HG02759 (cell line): ENCODE data around the gene SPTBN4.
"Not testable (repeated sequence)": the region's sequence is repeated elsewhere in the genome, so short reads cannot be mapped to it uniquely, and the experiment has no call there.

Source experiments
- ATAC-seq: cut with Tn5 transposase; IDR thresholded peaks from one replicate; pipeline ENCODE4 v1.9.1; 2021; ENCODE audit warnings: mild to moderate bottlenecking, moderate library complexity; ENCODE audit not compliant: unreplicated experiment

SPTBN4 gene

GRCh38 chr19:40464059-40465024 lies 2.5 kb upstream of the SPTBN4 start:
- ATAC-seq: no peak

- ATAC-seq: no peak
Observed at GRCh38 chr19:40465025-40465556, 1.7 kb upstream of the SPTBN4 start.

- ATAC-seq: peak; percentile 92
Observed at GRCh38 chr19:40465557-40466218, 1.1 kb upstream of the SPTBN4 start, which contains the start of gene BLVRB. TSS of gene BLVRB (minus strand) at chr19:40465745. CDS start at chr19:40465688, 57 bp downstream.

GRCh38 chr19:40466219-40466984 lies 399 bp upstream of the SPTBN4 start:
- no peak for ATAC-seq

GRCh38 chr19:40469011-40469410 lies 2.2 kb downstream of the SPTBN4 start:
- ATAC-seq: no peak

GRCh38 chr19:40471111-40471510 lies 4.3 kb downstream of the SPTBN4 start:
- no peak for ATAC-seq

GRCh38 chr19:40472516-40472915 lies 5.7 kb downstream of the SPTBN4 start:
- no peak for ATAC-seq

- no peak for ATAC-seq
Observed at GRCh38 chr19:40474737-40475136, 7.9 kb downstream of the SPTBN4 start.

- not testable (repeated sequence) for ATAC-seq
Observed at GRCh38 chr19:40475878-40476644, 9.3 kb downstream of the SPTBN4 start.

- ATAC-seq: no peak
Observed at GRCh38 chr19:40486017-40486416, 19.2 kb downstream of the SPTBN4 start.

GRCh38 chr19:40489882-40490230 lies 23.1 kb downstream of the SPTBN4 start:
- ATAC-seq: no peak

GRCh38 chr19:40492274-40492673 lies 25.5 kb downstream of the SPTBN4 start:
- ATAC-seq: no peak

GRCh38 chr19:40493778-40494177 lies 27.0 kb downstream of the SPTBN4 start:
- no peak for ATAC-seq

GRCh38 chr19:40494191-40494838 lies 27.5 kb downstream of the SPTBN4 start:
- no peak for ATAC-seq

- ATAC-seq: no peak
Observed at GRCh38 chr19:40497214-40497613, 30.4 kb downstream of the SPTBN4 start.

GRCh38 chr19:40499320-40499719 lies 32.5 kb downstream of the SPTBN4 start:
- no peak for ATAC-seq

GRCh38 chr19:40500678-40501530 lies 34.1 kb downstream of the SPTBN4 start:
- not testable (repeated sequence) for ATAC-seq

GRCh38 chr19:40501599-40501998 lies 34.8 kb downstream of the SPTBN4 start:
- no peak for ATAC-seq

- no peak for ATAC-seq
Observed at GRCh38 chr19:40502081-40502480, 35.3 kb downstream of the SPTBN4 start.
